Measurements from ENCODE around the gene EVI5L.

EVI5L gene

DNA sequence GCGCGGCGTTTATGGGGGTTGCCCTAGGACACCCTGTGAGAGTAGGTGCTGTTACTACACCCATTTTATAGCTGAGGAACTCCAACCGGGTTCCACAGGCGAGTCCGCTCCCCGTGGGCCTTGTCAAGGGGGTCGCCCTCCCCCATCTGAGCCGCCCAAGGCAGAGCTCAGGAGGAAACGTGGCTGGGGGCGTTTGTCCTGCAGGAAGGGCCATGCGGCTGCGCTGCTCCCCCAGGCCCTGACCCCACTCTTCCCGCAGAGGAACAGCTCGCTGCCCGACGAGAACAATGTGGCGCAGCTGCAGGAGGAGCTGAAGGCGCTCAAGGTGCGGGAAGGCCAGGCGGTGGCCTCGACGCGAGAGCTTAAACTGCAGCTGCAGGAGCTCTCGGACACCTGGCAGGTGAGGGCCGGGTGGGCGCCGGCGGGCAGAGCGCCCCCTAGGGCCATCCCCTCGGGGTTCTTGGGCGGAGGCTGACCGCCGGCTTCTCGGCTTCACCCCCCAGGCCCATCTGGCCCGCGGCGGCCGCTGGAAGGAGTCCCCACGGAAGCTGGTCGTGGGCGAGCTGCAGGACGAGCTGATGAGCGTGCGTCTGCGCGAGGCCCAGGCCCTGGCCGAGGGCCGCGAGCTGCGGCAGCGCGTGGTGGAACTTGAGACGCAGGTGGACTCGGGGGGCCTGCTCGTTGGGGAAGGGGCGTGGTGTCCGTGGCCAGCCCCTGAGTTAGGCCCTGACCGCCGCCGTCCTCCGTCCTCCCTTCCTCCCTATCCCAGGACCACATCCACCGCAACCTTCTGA lies 31.8 kb downstream of the EVI5L start:
- Histone ChIP-seq H3K27ac (no peak overlapping the region), H3K36me3 (peaks cover 20% of the 10 kb centered on the region), H3K27me3 (ENCODE audit: insufficient read depth, low read depth, severe bottlenecking) (no peaks in the 10 kb centered on the region), H3K9me3 (ENCODE audit: severe bottlenecking) (no peaks in the 10 kb centered on the region), H3K4me3 (ENCODE audit: low read depth, low read length) (no peak overlapping the region)
- TF ChIP-seq, protein P1, sequence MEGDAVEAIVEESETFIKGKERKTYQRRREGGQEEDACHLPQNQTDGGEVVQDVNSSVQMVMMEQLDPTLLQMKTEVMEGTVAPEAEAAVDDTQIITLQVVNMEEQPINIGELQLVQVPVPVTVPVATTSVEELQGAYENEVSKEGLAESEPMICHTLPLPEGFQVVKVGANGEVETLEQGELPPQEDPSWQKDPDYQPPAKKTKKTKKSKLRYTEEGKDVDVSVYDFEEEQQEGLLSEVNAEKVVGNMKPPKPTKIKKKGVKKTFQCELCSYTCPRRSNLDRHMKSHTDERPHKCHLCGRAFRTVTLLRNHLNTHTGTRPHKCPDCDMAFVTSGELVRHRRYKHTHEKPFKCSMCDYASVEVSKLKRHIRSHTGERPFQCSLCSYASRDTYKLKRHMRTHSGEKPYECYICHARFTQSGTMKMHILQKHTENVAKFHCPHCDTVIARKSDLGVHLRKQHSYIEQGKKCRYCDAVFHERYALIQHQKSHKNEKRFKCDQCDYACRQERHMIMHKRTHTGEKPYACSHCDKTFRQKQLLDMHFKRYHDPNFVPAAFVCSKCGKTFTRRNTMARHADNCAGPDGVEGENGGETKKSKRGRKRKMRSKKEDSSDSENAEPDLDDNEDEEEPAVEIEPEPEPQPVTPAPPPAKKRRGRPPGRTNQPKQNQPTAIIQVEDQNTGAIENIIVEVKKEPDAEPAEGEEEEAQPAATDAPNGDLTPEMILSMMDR (IDR thresholded peaks at IDR 0.05; ENCODE audit: low read depth, low read length): no peak
- no peak for DNase-seq

DNA sequence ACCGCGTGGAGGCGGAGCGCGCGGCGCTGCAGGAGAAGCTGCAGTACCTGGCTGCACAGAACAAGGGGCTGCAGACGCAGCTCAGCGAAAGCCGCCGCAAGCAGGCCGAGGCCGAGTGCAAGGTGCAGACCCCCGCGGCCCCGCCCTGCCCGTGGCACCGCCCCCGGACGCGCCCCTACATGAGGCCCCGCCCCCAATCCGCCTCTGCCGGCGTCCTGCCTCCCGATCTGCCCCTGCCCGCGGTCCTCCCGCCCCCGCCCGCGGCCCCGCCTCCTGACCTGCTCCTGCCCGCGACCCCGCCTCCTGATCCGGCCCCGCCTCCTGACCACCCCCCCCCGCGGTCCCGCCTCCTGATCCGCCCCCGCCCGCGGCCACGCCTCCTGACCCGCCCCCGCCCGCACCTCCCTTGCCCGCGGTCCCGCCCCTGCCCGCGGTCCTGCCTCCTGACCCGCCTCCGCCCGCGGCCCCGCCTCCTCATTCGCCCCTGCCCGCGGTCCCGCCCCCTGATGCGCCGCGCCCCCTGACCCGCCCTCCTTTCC lies 32.5 kb downstream of the EVI5L start:
- Histone ChIP-seq H3K9me3 (ENCODE audit: severe bottlenecking) (no peaks in the 10 kb centered on the region), H3K36me3 (peaks cover 26% of the 10 kb centered on the region), H3K27ac (no peak overlapping the region), H3K27me3 (ENCODE audit: insufficient read depth, low read depth, severe bottlenecking) (no peaks in the 10 kb centered on the region), H3K4me3 (ENCODE audit: low read depth, low read length) (no peak overlapping the region)
- no peak for DNase-seq
- TF ChIP-seq, protein P1 (IDR thresholded peaks at IDR 0.05; ENCODE audit: low read depth, low read length): no peak

DNA sequence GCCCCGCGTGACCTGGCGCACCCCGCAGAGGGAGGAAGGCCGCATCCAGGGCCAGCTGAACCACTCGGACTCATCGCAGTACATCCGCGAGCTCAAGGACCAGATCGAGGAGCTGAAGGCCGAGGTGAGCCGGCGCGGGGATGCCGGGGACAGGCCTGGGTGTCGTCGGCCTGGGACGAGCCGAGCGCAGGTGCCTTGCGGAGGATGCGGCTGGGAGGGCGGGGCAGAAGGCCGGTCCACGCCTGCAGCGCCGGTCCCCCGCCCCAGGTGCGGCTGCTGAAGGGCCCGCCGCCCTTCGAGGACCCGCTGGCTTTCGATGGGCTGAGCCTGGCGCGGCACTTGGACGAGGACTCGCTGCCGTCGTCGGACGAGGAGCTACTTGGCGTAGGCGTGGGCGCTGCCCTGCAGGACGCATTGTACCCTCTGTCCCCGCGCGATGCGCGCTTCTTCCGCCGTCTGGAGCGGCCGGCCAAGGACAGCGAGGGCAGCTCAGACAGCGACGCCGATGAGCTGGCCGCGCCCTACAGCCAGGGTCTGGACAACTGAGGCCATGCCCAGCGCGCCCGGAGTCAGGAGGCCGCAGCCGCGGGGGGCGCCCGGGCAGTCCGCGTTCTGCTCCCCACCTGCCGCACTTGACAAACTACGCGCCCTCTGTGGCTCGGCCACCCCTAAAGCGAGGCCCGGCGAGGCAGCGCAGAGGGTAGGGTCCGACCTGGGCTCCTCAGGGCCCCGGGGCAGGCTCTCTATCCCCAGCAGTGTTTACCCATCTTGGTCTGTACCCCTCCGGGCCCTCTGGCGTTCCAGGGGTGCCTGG lies 33.3 kb downstream of the EVI5L start:
- H3K36me3 ChIP-seq: peaks cover 32% of the 10 kb centered on the region
- no peak overlapping the region for H3K27ac ChIP-seq
- TF ChIP-seq, protein P1 (IDR thresholded peaks at IDR 0.05; ENCODE audit: low read depth, low read length): no peak
- H3K4me3 ChIP-seq (ENCODE audit: low read depth, low read length): no peak overlapping the region
- no peaks in the 10 kb centered on the region for H3K9me3 ChIP-seq (ENCODE audit: severe bottlenecking)
- DNase-seq: no peak
- H3K27me3 ChIP-seq (ENCODE audit: insufficient read depth, low read depth, severe bottlenecking): no peaks in the 10 kb centered on the region

DNA sequence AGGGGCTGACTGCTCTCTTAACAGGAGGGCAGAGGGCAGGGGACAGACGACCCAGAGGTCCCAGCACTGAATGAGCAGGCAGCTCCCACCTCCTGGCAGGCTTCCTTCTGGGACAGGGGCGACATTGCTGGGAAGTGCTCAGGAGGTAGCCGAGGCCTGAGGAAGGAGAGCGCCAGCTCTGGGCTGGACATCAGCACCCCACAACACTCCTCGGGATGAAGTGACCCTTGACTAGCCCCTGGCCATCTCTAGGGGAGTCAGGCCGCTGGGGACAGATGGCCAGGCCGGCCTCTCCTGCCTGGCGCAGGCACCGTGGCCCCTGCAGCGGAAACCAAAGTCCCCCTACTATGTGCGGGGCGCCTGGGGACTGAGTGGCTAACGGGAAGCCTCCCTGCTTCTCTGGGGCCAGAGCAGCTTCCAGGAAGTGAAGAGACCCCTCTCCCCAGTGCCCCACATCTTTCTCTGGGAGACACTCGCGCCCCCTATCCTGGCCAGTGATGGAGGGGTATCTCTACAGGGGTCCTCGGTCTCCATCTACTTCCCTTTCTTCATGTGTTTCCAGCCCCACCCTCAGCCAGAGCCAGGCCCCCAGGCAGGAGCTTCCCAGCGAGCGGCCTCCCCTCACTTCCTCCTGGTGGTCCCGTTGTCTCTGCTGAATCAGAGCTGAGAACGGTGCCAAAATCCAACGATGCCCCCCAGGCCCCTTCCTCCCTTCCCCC lies 34.1 kb downstream of the EVI5L start:
- TF ChIP-seq, protein P1 (IDR thresholded peaks at IDR 0.05; ENCODE audit: low read depth, low read length): no peak
- no peak overlapping the region for H3K4me3 ChIP-seq (ENCODE audit: low read depth, low read length)
- no peaks in the 10 kb centered on the region for H3K9me3 ChIP-seq (ENCODE audit: severe bottlenecking)
- peaks cover 40% of the 10 kb centered on the region for H3K36me3 ChIP-seq
- DNase-seq: no peak
- no peaks in the 10 kb centered on the region for H3K27me3 ChIP-seq (ENCODE audit: insufficient read depth, low read depth, severe bottlenecking)
- H3K27ac ChIP-seq: no peak overlapping the region

DNA sequence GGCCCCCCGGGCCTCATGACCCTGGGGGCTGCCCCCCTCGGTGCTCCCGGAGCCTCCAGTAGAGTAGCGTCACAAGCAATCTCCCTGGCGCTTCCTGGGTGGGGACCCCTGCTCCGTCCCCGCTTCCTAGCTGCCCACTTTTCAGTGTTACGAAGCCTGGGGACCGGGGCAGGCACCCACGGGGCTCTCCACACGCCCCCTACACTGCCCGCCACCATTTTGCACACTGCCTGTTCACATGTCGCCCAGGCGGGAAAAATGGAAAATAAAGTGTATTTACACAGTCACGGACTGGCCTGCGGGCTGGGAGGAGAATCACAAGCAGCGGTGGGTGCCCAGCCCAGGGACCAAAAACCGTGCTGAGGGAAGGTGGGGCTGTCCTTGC lies 34.7 kb downstream of the EVI5L start:
- H3K9me3 ChIP-seq (ENCODE audit: severe bottlenecking): no peaks in the 10 kb centered on the region
- H3K27ac ChIP-seq: no peak overlapping the region
- TF ChIP-seq, protein P1 (IDR thresholded peaks at IDR 0.05; ENCODE audit: low read depth, low read length): no peak
- no peaks in the 10 kb centered on the region for H3K27me3 ChIP-seq (ENCODE audit: insufficient read depth, low read depth, severe bottlenecking)
- no peak for DNase-seq
- H3K36me3 ChIP-seq: peaks cover 45% of the 10 kb centered on the region
- H3K4me3 ChIP-seq (ENCODE audit: low read depth, low read length): no peak overlapping the region

Measured in WERI-Rb-1 (cell line).